ENCODE data around the gene RBM19. TPM values are rescaled to one million over a fixed set of nuclear protein-coding genes. Genes with fewer than 3 reads are reported as not detected.
"Not testable (repeated sequence)": the region's sequence is repeated elsewhere in the genome, so short reads cannot be mapped to it uniquely, and the experiment has no call there.

The RBM19 gene, protein sequence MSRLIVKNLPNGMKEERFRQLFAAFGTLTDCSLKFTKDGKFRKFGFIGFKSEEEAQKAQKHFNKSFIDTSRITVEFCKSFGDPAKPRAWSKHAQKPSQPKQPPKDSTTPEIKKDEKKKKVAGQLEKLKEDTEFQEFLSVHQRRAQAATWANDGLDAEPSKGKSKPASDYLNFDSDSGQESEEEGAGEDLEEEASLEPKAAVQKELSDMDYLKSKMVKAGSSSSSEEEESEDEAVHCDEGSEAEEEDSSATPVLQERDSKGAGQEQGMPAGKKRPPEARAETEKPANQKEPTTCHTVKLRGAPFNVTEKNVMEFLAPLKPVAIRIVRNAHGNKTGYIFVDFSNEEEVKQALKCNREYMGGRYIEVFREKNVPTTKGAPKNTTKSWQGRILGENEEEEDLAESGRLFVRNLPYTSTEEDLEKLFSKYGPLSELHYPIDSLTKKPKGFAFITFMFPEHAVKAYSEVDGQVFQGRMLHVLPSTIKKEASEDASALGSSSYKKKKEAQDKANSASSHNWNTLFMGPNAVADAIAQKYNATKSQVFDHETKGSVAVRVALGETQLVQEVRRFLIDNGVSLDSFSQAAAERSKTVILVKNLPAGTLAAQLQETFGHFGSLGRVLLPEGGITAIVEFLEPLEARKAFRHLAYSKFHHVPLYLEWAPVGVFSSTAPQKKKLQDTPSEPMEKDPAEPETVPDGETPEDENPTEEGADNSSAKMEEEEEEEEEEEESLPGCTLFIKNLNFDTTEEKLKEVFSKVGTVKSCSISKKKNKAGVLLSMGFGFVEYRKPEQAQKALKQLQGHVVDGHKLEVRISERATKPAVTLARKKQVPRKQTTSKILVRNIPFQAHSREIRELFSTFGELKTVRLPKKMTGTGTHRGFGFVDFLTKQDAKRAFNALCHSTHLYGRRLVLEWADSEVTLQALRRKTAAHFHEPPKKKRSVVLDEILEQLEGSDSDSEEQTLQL
- total RNA-seq (2014; rRNA removed): 18.4 and 26.3 TPM in 2 replicates
- 15.2 TPM for polyA plus RNA-seq (2012)

DNA sequence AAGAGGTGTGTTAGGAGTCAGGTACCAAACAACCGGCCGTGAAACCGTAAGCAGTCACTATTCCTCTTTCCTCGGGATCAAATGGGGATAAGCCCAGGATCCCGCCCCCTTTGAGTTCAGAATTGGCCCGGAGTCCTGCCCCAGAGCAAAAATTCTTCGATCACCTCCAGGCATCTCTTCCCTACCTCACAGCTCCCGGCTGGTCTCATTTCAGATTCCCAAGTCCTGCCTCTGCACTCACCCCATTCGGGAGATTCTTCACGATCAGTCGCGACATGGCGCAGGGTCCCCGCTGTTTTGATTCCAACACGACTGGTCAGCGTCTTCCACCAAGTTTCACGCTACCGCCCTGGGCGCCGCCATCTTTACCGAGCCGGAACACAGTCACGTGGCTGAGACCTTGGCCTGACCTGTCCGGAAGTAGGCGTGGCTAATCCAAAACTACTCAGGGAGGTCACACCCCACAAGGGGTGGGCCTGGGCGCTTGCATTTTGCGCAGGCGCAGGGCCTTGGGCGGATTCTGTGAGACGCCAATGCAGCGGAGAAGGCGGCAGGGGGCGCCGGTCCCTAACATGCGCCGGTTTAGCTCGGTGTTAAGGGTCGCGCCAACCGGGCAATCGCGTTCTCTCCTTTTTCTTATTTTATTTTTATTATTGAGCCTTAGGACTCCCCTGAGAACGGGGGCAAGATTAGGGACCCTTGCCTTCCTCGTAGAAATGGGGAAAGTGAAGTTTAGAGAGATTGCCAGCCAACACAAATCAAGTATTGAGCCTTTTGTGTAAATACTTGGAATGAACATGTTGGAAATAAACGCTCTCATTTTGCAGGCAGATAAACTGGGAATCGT is at the start of gene RBM19:
TSS of gene RBM19 (minus strand) at position 375 of the 847 bp plus-strand sequence. CDS start at position 277, 98 bp downstream.
- peak; percentile 96 for DNase-seq (ENCODE audit: low read depth)

DNA sequence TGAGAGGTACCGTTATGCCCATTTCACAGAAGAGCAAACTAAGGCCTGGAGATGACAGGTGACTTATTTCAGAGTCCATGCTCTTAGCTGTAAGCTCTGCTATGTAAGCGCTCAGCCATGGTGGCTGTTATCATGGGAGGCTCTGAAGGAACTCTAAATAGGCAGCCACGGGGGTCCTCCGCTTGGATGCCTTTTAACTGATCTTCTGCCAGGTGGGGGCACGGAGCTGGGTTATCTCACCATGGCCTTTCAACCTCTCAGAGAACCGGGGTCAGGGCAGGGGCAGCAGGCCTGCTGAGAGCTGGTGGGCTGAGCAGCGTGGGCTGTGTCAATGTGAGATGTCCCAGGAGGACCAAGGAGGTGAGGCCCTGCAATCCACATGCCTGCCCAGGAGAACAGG is 49.7 kb upstream of the RBM19 start:
- no peak for DNase-seq (ENCODE audit: low read depth)

DNA sequence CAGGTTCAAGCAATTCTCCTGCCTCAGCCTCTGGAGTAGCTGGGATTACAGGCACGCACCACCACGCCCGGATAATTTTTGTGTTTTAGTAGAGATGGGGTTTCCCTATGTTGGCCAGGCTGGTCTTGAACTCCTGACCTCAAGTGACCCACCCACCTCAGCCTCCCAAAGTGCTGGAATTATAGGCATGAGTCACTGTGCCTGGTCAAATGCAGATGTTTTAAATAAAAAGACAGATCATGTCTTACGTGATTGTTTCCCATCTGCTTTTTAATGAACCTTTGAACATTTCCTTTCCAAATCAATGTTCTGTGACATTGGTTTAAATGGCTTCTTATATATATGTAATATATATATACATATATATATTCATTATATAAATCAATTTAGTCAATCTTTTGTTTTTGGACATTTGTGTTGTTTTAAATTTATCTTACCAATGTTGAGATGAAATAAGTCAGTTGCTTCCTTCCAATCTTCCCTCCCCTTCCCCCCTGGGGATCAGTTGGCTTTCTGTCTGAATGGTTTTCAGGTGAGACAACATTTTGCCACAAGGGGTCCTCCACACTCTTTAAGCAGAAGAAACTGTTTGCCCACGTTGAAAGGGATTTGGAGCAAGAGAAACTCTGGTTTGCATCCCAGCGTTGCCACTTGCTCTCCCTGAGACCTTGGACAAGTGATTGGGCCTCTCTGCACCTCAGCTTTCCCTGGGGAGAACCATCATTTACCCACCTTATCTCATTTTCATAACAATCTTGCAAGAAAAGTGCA is 47.6 kb upstream of the RBM19 start:
- DNase-seq (ENCODE audit: low read depth): no peak

DNA sequence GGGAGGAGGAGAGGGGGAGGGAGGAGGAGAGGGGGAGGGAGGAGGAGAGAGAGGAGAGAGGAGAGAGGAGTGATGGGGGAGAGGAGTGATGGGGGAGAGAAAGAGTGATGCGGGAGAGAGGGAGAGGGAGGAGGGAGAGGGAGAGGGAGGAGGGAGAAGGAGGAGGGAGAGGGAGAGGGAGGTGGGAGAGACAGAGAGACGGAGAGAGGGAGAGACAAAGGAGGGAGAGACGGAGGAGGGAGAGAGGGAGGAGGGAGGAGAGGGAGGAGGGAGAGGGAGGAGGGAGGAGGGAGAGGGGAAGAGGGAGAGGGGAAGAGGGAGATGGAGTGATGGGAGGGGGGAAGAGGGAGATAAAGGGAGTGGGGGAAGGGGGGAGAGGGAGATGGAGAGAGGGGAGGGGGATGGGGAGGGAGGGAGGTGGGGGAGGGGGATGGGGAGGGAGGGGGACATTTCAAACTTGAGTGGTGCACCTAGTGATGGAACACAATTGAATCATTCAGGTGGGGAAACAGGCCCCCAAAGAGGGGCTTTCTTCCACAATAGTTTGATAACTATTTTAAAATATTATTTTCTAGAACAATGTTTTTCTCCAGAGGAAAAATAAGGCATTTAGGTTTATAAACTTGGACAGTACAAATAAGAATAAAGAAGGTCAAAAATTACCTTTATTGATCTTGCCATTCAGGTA is 46.8 kb upstream of the RBM19 start:
- no peak for DNase-seq (ENCODE audit: low read depth)

DNA sequence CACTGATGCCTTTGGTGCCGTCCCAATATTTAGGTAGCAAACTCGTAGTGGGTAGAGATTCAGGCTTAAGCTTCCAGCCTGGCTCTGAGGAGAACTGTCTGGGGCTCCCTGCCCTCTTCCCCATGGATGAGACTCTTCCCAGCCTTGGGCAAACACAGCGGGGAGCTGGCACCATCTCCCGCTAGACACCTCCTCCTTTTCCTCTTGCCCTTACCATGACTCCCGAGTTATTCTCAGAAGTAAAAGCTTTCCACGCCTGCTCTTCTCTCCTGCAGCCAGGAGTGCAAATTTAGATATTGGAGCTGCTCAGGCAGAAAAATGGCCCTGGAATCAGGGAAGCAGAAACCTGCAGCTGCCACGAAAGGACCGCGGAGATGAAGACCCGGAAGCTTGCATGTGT is 45.6 kb upstream of the RBM19 start:
- DNase-seq (ENCODE audit: low read depth): no peak

DNA sequence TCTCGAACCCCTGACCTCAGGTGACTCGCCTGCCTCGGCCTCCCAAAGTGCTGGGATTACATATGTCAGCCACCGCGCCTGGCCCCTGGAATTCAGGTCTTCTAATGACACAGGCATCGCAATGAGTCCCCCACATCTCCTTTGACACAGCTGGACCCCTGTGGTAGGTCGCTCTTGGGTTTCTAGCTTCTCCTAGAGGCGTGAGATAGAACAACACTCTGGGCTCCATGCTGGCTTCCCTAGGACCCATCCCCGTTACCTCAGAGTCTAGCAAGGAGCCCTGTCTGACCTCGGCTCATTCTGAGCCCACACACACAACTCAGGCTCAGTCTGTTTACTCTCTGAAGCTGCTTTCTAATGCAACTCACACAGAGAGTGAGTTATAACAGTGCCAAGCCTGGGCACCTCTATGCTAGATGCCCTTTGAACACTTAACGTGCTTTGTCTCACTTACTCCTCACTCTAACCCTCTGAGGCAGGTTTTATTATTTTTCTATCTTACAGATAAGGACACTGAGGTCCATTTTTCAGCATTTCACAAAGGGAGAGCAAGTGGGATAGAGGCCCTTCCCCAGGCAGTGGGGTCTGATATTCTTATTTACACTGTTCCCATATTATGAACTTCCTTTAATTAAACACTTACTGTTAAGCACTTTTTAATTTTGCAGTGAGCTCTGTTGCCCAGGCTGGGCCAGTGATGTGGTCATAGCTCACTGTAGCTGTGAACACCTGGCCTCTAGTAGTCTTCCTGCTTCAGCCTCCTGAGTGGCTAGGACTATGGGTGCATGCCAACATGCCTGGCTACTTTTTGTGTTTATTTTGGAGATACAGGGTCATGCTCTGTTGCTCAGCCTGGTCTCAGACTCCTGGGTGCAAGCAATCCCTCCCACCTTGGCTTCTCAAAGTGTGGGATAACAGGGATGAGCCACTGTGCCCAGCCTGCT is 40.6 kb upstream of the RBM19 start:
- no peak for DNase-seq (ENCODE audit: low read depth)

DNA sequence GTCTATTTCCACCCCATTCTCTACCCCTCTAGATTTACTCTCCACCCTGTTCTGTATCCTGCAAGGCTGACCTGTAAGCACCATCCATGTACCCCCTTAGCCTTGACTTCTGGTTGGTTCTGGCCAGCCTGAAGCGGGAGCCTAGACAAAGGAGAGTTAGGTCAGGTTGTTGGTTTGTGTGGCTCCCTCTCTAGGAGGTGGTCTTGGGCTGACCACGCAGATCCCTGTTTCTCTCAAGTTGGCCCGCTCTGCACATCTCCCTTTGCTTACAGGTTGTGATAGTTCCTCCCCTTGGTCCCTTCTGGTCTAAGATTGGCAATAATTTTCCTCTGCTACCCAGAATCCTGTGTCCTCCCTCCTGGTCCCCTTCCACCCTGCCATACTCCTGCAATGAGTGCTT is 38.3 kb upstream of the RBM19 start:
- DNase-seq (ENCODE audit: low read depth): no peak

DNA sequence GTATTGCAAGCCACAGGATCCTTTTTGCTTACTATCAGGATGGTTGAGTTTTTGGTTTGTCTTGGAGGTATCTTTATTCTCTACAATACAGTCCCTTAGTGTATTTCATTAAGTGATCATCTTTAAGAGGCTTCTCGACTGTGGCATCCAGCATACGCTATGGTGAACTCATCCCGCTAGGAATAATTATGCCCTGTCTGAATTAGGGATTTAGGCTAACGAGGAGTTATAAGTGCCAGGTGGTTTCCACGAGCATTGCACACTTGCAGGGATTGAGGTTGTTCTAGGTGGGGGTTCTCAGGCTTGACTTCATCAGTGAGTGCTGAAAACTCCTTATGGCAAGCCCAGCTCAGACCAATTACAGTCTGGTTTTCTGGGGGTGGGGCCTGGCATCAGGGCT is 37.2 kb upstream of the RBM19 start:
- no peak for DNase-seq (ENCODE audit: low read depth)

DNA sequence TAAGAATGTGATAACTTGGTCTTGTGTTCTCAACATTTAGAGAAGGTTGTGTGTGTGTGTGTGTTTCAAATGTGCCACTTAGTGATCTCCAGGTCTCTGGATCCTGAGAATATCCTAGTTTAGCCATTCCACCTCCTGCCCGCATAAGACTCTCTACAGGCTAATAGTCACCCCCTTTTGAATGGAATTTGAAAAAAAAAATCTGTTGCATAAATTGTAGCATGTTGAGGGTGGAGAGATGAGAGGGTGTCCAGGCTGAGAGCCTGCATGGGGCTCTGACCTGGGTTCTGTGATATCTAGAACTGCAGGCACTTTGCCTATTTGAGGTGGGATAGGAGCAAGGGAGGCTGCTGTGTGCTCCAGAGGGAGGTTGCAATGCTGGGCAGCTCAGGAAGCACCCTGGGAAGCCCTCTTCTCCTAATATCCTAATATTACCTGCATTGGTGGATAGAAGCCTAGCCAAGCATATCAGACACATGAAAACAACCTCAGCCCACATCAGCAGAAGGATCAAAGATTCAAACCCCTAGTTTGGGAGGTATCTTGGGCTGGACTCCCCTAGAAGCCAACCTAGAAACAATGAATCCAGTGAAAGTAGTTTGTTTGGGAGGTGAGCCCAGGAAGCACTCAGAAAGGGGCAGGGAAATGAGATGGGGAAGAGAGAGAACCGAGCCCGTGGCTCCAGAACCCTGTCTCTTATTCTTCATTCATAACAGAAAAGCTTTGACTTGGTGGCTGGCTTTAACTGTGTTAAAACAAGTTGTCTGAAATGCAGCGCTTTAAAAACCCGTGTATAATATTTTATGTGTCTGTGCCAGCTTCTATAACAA is 35.6 kb upstream of the RBM19 start:
- no peak for DNase-seq (ENCODE audit: low read depth)

DNA sequence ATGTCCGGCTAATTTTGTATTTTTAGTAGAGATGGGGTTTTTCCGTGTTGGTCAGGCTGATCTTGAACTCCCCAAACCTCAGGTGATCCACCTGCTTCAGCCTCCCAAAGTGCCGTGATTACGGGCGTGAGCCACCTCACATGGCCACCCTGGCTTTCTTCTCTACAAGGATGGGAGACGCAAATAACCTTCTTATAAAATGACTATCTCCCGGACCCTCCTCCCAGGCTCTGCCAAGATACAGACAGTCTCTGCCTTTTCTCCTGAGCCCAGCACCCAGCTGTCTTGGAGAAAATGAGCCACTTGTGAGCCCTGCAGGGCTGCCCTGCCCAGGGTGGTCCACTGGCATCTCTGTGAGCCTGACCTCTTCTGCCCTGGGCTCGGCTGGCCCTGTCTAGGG is 34.7 kb upstream of the RBM19 start:
- DNase-seq (ENCODE audit: low read depth): no peak

DNA sequence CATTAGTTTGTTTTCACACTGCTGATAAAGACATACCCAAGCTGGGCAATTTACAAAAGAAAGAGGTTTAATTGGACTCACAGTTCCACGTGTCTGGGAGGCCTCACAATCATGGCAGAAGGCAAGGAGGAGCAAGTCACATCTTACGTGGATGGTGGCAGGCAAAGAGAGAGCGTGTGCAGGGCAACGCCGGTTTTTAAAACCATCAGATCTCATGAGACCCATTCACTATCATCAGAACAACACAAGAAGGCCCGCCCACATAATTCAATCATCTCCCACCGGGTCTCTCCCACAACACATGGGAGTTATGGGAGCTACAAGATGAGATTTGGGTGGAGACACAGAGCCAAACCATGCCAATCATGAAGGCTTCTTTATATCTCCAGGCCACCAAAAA is 34.1 kb upstream of the RBM19 start:
- DNase-seq (ENCODE audit: low read depth): not testable (repeated sequence)

DNA sequence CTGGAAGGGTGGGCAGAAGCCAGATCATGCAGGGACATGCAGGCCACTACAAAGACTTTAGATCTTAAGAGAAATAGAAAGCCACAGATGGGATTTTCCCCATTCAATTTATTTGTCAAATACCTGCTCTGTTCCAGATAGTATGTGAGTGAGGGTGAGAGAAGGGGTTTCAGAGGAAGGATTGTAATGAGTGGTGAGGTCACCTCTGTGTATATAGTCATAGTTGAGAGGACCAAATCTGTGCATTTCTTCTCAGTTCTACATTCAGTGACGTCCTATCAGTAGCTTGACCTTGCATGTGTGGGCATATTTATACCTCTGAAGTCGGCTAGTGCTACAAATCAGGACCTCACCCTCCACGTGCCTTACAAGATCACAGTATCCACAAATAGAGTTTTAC is 31.2 kb upstream of the RBM19 start:
- no peak for DNase-seq (ENCODE audit: low read depth)

DNA sequence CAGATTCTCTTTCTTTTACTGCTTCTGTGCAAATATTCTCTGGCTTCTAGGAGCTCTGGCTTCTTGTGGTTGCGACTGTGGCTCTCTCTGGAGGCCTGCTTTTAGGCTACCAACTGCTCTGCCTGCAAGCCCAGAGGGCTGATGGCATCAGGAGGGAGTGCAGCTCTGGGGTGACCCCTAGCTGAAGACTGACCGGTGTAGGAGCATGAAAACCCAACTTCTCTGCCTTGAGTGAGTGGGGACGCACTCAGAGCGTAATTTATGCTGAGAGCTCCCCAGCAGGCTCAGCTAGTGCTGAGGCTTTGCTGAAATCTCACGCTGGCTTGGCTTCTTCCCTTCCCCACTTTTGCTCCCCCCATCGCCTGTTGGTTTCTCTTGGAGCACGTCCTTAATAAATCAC is 29.9 kb upstream of the RBM19 start:
- no peak for DNase-seq (ENCODE audit: low read depth)

DNA sequence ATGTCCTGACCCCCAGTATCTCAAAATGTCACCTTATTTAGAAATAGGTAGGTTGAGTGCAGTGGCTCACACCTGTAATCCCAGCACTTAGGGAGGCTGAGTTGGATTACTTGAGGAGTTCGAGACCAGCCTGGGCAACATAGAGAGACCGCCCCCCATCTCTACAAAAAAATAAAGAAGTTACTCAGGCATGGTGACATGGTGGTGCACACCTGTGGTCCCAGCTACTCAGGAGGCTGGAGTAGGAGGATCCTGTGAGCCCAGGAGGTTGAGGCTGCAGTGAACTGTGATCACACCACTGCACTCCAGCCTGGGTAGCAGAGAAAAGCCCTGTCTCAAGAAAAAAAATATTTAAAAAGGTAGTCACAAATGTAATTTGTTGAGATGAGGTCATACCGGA is 27.9 kb upstream of the RBM19 start:
- no peak for DNase-seq (ENCODE audit: low read depth)

DNA sequence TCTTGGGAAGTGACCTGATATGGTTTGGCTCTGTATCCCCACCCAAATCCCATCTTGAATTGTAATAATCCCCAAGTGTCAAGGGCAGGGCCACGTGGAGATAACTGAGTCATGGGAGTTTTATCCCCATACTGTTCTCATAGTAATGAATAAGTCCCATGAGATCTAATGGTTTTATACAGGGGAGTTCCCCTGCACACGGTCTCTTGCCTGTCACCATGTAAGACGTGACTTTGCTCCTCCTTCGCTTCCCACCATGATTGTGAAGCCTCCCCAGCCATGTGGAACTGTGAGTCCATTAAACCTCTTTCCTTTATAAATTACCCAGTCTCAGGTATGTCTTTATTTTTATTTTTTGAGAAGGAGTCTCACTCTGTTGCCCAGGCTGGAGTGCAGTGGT is 26.6 kb upstream of the RBM19 start:
- DNase-seq (ENCODE audit: low read depth): not testable (repeated sequence)

DNA sequence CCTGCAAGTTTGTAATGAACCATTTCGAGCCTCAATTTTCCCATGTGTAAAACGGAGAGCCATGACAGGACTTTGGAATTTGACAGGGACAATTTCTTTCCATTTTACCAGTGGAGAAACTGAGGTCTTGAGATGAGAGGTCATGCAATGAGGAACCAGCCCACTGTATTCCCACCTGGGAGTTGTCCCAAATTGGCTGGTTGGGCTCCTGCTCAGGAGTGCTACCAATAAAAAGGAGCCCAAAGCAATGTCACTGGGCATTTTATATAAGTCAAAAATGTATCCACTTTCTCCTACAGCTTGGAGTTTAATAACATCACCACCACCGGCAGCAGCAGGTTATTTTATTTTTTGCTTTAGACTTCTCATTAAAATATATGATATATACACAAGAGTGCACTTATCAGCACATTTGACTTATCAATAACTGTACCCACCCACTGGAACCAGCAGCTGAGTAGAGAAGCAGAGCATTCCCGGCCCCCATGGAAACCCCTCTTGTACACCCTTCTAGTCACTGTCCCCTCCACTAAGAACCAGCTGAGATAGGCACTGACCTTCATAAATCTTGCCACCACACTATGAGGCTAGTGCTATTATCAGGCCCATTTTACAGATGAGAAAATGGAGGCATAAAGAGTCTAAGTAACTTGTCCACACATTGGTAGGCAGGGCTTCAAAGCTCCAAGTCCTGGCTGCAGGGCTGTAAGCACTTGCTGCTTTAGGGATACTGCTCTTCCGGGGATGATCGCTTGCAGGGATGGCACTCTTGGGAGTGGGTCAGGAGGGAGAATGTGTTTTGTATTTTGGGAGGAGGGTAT is 25.3 kb upstream of the RBM19 start:
- DNase-seq (ENCODE audit: low read depth): no peak

All from LHCN-M2 (cell line).